Endometrium (tissue), 2 donors: ENCODE results near the gene TMEM59L.

Source experiments
- FAIRE-seq: peaks from 2 replicates; lab custom pipeline; 2012; peaks lifted over from hg19 to GRCh38; lab: Jason Lieb, UNC
- donor health status: control.
- donor health status: control.

The TMEM59L gene

GRCh38 chr19:18659281-18660050 lies 46.8 kb downstream of the TMEM59L start:
- FAIRE-seq = no peak

GRCh38 chr19:18660051-18660910 lies 47.6 kb downstream of the TMEM59L start:
- no peak for FAIRE-seq

- no peak for FAIRE-seq
Measured at GRCh38 chr19:18660939-18661670, 48.4 kb downstream of the TMEM59L start.

- FAIRE-seq = no peak
Measured at GRCh38 chr19:18662972-18663732, 50.5 kb downstream of the TMEM59L start.

- FAIRE-seq = no peak
Measured at GRCh38 chr19:18663940-18664530, 51.4 kb downstream of the TMEM59L start.

- no peak for FAIRE-seq
Measured at GRCh38 chr19:18665771-18666202, 53.1 kb downstream of the TMEM59L start.

- no peak for FAIRE-seq
Measured at GRCh38 chr19:18666317-18666716, 53.6 kb downstream of the TMEM59L start.

- no peak for FAIRE-seq
Measured at GRCh38 chr19:18666784-18667183, 54.1 kb downstream of the TMEM59L start.

GRCh38 chr19:18667531-18668251 lies 55.0 kb downstream of the TMEM59L start:
- no peak for FAIRE-seq

GRCh38 chr19:18668252-18668631 lies 55.6 kb downstream of the TMEM59L start:
- FAIRE-seq = no peak

- no peak for FAIRE-seq
Measured at GRCh38 chr19:18668744-18669523, 56.3 kb downstream of the TMEM59L start.

- no peak for FAIRE-seq
Measured at GRCh38 chr19:18669524-18669817, 56.8 kb downstream of the TMEM59L start.

GRCh38 chr19:18669883-18670282 lies 57.2 kb downstream of the TMEM59L start:
- FAIRE-seq = no peak

- FAIRE-seq = no peak
Measured at GRCh38 chr19:18670312-18670711, 57.6 kb downstream of the TMEM59L start.
